NCI-H2029 treated with DMSO at 0.1 percent for 48 hours (cell line): ENCODE results near the gene AGR2.
A peak's percentile ranks its signal among the peaks of the same experiment; 100 is the strongest.

ENCODE experiments used
- DNase-seq: peaks from one replicate; lab custom pipeline; 2025; lab: John Stamatoyannopoulos, UW

The AGR2 gene

GRCh38 chr7:16812542-16813231, 7.9 kb upstream of the AGR2 start:
- no peak for DNase-seq

GRCh38 chr7:16811551-16811950, 6.8 kb upstream of the AGR2 start:
- DNase-seq = no peak

- DNase-seq = no peak
Observed at GRCh38 chr7:16810573-16810972, 5.8 kb upstream of the AGR2 start.

- DNase-seq = no peak
Observed at GRCh38 chr7:16810112-16810511, 5.3 kb upstream of the AGR2 start.

- DNase-seq = no peak
Observed at GRCh38 chr7:16805441-16805840, 642 bp upstream of the AGR2 start.

GRCh38 chr7:16803881-16804673, 722 bp downstream of the AGR2 start:
- no peak for DNase-seq

GRCh38 chr7:16803125-16803524, 1.7 kb downstream of the AGR2 start:
- DNase-seq = no peak

GRCh38 chr7:16801579-16801978, 3.2 kb downstream of the AGR2 start:
- no peak for DNase-seq

GRCh38 chr7:16801111-16801542, 3.7 kb downstream of the AGR2 start:
- peak; percentile 36 for DNase-seq

GRCh38 chr7:16795624-16796023, 9.2 kb downstream of the AGR2 start:
- peak; percentile 62 for DNase-seq

GRCh38 chr7:16794986-16795385, 9.8 kb downstream of the AGR2 start:
- no peak for DNase-seq

- no peak for DNase-seq
Observed at GRCh38 chr7:16791905-16792698, 12.7 kb downstream of the AGR2 start.

GRCh38 chr7:16791071-16791470, 13.7 kb downstream of the AGR2 start:
- no peak for DNase-seq

- no peak for DNase-seq
Observed at GRCh38 chr7:16787127-16787526, 17.7 kb downstream of the AGR2 start.

GRCh38 chr7:16786257-16786656, 18.5 kb downstream of the AGR2 start:
- no peak for DNase-seq

GRCh38 chr7:16785846-16786245, 19.0 kb downstream of the AGR2 start:
- DNase-seq = no peak

GRCh38 chr7:16785321-16785720, 19.5 kb downstream of the AGR2 start:
- DNase-seq = no peak

GRCh38 chr7:16780596-16780995, 24.2 kb downstream of the AGR2 start:
- DNase-seq = no peak

GRCh38 chr7:16779051-16779450, 25.7 kb downstream of the AGR2 start:
- DNase-seq = no peak

- no peak for DNase-seq
Observed at GRCh38 chr7:16778476-16778875, 26.3 kb downstream of the AGR2 start.

GRCh38 chr7:16776053-16776452, 28.7 kb downstream of the AGR2 start:
- no peak for DNase-seq

GRCh38 chr7:16774986-16775385, 29.8 kb downstream of the AGR2 start:
- DNase-seq = no peak

- no peak for DNase-seq
Observed at GRCh38 chr7:16774294-16774693, 30.5 kb downstream of the AGR2 start.
